HG03095 (cell line): ENCODE data around the gene CACNA1C.
"Not testable (repeated sequence)": the region's sequence is repeated elsewhere in the genome, so short reads cannot be mapped to it uniquely, and the experiment has no call there.

Experiments
- ATAC-seq: cut with Tn5 transposase; IDR thresholded peaks from one replicate; pipeline ENCODE4 v1.9.1; 2021; ENCODE audit warnings: moderate library complexity; ENCODE audit not compliant: unreplicated experiment

Gene CACNA1C

GRCh38 chr12:2691345-2692071 lies 638.7 kb downstream of the CACNA1C start:
- ATAC-seq = peak; percentile 80

GRCh38 chr12:2692080-2692479 lies 639.3 kb downstream of the CACNA1C start:
- no peak for ATAC-seq

- ATAC-seq = no peak
Measured at GRCh38 chr12:2693244-2693860, 640.6 kb downstream of the CACNA1C start.

GRCh38 chr12:2693980-2694610 lies 641.3 kb downstream of the CACNA1C start:
- ATAC-seq = no peak

DNA sequence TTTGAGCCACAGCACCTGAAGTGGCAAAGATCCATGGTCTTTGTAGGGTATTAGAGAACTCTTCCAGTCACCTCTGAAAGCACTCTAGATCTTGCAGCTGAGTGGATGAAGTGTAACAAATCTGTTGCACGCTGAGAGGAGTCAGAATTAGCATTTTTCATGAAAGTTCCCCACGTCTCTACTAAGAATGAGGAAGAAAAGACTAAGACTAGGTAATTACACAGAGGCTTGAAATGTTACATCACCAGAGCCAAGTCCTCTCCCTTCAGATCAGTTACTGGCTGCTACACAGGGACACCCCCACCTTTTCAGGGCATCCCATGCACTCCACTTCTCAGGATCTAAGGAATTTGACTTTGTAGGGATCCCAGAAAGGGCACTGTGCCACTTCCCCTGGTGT lies 643.3 kb downstream of the CACNA1C start:
- ATAC-seq = no peak

DNA sequence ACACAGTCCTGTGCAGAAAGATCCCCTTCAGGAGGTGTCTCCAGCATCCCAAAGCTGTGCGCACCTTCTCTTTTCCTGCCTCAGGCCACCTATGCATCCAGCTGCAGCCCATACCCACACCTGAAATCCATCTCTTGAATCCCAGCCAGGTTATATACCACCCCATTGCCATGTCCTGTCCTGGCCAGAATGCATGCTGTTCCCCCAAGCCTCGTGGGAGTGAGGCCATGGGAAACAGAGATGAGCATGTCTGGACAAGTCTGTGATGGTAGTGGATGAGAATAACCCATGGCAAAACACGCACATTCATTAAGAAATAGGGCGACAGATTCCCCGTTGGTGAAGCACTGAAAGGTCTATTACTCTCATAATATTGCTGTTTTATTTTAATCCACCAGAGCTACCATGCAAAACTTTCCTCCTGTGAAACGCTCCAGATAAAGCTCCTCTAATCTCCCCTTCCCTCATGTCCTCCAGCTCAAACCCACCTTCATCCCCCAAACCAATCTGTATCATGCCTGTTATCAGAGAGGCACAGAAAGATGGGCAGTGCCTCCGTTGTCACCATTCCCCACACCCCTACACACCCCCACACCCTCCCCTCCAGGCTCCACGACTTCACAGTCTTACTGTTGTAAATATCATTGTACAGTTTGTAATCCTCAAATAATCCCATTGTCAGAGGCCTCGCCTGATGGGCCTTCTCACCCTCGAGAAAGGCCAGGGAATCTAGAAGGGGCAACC lies 644.4 kb downstream of the CACNA1C start:
- ATAC-seq = no peak

DNA sequence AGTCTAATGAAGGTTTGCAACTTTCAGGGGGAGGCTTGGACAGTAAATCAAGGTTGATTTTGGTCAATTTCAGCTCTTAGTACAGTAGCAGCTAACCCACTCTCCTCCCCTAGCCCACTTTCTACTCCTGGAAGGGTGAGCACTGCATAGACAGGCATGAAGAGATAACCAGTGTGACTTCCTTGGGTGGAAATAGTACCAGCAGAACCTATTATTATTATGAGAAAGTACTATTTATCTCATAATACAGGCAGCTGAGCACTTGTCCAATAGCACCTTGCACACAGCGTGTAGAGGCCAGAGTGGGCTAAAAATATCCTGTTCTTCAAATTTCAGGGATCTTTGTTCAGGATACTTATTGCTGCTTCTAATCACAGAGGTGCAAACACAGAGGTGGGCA lies 645.8 kb downstream of the CACNA1C start:
- no peak for ATAC-seq

DNA sequence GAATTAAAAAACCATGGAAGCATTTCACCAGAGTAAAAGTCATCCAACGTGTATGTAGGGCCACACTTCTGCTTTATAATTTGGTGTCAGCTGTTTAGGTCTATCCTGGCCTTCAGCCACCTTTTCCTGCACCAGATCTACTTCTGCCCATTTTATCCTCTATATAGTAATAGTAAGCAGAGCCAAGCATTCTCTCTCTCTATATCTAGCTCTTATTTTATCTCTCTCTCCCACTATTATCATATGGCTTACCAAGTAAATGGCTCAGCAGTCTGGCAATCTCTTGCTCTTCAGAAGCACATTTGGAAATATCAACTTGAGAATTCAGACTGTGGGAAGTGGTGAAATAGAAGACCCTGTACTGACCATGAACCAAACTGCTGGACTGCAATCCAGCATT lies 657.9 kb downstream of the CACNA1C start:
- ATAC-seq = no peak

- ATAC-seq = no peak
Measured at GRCh38 chr12:2719392-2719791, 666.6 kb downstream of the CACNA1C start.

DNA sequence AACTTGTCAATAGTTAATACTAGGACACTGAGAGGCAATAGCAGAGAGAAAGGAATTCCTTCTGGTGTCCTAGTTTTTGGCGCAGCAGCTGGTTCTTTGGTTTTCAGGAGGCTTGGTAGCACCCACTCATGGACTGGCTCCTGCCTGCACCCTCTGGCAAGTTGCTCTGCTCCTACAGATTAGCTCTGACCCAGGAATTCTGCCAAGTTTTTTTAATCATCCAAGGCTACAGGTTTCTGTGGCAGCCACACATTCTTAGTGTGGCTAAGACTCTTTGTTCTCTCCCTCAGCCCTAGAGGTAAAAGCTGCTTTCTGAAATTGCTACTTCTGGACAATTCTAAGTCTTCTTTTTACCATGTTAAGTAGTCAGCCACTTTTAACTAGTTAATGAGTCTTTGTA lies 670.0 kb downstream of the CACNA1C start:
- ATAC-seq = no peak

DNA sequence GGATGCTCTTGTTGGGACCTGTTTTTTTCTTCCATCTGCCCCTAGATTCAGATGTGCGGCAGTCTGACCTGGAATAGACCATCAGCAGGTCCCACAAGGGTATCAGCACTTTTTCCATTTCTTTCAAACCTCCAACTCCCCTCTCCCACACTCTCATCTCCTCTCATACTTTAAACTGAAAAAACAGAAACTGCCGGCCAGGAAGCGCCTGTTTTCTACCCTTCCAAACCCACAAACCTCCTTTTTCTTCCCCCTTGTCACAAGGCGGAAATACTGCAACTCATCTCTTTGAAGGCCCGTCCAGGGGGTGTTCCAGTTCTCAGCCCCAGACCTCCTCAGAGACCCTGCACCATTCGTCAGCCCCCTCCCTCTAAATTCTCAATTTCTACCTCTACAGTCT lies 679.5 kb downstream of the CACNA1C start:
- no peak for ATAC-seq

DNA sequence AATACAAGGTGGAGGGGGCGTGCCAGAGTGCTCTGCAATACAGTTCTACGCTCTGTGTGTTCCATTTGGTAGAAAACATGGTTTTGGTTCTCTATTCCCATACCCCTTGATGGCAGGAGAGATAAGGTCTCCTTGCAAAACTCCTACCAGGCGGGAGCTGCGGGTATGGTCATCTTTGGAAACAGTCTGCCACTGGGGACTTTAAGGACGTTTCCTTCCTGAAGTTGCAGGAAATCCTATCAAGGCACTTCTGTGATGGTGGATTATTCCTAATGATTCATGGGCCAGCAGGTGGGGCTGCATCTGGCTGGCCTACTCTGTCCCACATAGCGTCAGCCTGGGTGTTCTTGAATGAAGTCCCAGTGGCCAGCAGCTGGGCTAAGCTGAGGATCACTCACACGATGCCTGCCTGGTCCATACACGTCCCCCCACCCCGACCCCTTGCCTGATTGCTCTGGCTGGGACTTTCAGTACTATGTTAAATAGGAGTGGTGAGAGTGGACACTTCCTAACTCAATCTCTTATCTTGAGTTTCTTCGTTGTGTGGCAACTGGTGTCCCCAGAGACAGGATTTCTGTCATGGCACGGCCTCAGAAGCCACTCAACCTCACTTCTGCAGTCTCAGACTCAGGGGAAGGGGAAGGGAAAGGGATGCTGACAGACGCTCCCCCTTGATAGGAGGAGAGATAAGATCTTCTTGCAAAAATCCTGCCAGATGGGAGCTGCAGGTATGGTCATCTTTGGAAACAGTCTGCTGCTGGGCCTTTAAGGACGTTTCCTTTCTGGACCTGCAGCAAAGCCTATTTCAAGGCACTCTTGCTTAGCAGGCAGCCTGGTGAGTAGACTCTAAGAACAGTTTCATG lies 680.9 kb downstream of the CACNA1C start:
- ATAC-seq = no peak

DNA sequence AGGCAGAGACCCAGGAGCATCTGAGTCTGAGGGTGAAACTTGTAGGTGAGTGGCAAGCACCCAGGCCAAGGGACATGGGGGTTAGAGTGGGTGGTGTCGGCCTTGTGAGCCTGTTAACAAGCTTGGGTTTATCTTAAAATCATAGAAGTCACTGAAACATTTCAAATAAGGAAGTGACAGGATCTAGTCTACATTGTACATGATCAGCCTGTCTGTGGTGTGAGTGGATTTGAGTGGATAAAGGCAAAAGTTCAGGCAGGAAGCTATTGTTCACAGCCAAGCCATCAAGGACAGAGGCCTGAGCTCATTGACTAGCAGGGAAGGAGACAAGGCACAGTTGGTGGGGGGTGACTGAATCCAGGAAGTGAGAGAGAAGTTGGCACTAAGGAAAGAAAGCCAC lies 682.6 kb downstream of the CACNA1C start:
- no peak for ATAC-seq

DNA sequence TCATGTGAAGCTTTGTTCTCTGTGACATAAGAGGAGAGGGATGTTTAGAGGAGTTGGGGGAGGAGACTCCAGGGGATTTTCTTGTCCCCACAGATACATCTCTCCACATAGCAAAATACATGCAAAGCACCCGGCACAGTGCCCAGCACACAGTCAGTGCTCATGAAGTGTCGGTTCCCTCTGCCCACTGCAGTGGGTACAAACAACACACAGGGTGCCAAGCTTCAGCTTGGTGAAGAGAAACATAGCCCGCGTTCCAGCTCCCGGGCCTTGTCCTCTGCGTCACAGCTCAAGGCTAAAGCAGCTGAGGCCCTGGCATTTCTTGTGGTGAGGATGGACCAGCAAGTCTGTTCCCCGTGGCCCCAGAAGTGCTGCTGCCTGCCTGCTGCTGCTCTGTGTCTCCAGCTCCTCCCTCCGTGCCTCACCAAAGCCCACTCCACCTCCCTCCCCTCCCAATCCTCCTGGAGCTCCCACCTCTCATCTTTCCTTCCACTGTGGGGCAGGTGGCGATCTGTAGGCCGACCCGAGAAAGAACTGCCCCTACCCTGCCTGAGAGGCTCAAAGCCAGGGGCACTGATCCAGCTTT lies 685.0 kb downstream of the CACNA1C start:
- no peak for ATAC-seq

DNA sequence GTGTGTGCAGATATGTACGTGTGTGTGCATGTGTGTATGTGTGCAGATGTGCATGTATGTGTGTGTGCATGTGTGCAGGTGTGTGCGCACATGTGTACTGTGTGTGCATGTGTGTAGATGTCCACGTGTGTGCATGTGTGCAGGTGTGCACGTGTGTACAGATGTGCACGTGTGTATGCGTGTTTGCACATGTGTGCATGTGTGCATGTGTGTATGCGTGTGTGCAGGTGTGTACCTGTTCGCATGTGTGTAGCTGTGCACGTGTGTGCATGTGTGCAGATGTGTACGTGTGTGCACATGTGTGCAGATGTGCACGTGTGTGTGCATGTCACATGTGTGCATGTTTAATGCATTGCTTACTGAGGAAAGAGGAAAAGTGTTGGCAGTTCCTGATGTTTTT lies 686.3 kb downstream of the CACNA1C start:
- ATAC-seq = no peak

DNA sequence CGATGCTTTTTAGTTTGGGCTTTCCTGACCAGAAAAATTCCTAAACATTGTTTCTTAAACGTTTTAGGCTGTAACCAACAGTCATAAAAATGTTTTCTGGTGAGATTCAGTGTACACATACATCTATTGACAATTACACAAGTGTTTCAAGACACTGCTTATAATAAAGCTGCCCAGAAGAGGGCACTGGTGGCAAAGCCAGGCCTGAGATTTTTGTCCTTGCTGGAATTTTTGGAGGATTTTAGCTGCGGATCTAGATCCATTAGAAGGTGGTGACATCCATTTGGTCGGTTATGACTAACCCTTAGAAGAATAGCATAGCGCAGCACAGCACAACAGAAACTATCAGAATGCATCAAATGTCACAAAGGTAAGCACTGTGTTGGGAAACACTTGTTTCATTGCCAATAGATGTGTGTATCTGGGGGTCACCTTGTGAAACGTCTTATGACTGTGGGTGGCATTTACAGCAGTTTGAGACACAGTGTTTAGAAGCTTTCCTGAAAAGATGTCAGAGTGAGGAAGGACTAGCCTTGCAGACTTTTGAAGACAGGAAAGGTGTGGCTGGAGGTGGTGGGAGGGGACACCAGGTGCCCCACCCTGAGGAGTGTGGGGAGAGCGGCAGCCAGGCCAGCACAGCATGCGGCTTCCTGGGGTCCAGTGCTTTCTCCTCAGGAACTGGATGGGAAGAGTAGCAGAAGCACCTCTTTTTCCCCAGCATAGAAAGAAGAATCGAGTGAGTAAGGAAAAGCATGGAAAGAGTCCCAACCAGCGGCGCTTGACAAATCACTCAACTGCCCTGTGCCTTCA lies 687.2 kb downstream of the CACNA1C start:
- ATAC-seq = no peak

GRCh38 chr12:2742037-2742436 lies 689.2 kb downstream of the CACNA1C start:
- ATAC-seq = not testable (repeated sequence)

DNA sequence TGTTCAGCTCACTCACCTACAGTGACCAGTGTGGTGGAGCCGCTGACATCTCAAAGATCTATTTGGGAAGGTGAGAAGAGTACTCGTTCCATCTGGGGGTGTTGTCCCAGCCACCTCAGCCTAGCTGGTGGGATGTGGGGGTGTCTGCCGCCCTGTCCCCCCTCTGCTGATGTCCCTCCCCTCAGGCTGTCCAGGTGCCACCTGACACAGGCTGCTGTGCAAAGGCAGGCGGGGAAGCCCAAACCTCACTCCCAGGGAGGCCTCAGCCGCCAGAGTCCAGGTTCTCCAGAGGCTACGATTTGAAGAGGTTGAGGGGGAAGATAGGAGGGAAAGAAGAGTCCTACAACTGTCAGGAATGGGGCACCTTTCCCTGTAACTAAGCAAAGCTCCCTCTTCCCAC lies 690.7 kb downstream of the CACNA1C start:
- ATAC-seq = no peak

GRCh38 chr12:2745655-2746054 lies 692.9 kb downstream of the CACNA1C start:
- ATAC-seq = no peak
